ENCODE data around the gene RNF43. TPM values are rescaled to one million over a fixed set of nuclear protein-coding genes. Genes with fewer than 3 reads are reported as not detected.

Gene RNF43
- total and polyA plus RNA-seq, 2 donors (not counting 1 experiment from before 2014, with no cell fraction given), result 2.5 to 2.6 TPM

- Mint-ChIP-seq H3K27me3 (no peaks in the 10 kb centered on the region), H3K27ac (no peak overlapping the region), H3K9me3 (ENCODE audit: insufficient read depth) (no peaks in the 10 kb centered on the region), H3K4me3 (no peak overlapping the region), H3K4me1 (peaks cover 28% of the 10 kb centered on the region)
- no peaks in the 10 kb centered on the region for H3K27me3 ChIP-seq (replicated peaks in 1 of 4; ENCODE audit: control extremely low read depth in 1 of 4, control insufficient read depth in 3 of 4, insufficient read depth in 4 of 4, low read length in 3 of 4)
- intact Hi-C loops (cut with micrococcal nuclease), result no loop called here
- H3K4me3 ChIP-seq (ENCODE audit: control extremely low read depth in 1 of 5, extremely low read depth in 1 of 5, insufficient read depth in 1 of 5, low read depth in 2 of 5, low read length in 4 of 5), result no peak overlapping the region
- H3K79me2 ChIP-seq (ENCODE audit: control insufficient read depth, insufficient read depth, low read length), result no peaks in the 10 kb centered on the region
- no peaks in the 10 kb centered on the region for H3K9me3 ChIP-seq (ENCODE audit: control extremely low read depth in 1 of 3, control insufficient read depth in 2 of 3, insufficient read depth in 1 of 3, low read length in 2 of 3)
- no peaks in the 10 kb centered on the region for H4K20me1 ChIP-seq (ENCODE audit: control insufficient read depth, insufficient read depth, low read length, poor library complexity, severe bottlenecking)
- ChIA-PET CTCF (no interaction called here), POLR2A (interaction anchor here (0.9 kb wide), 1 partner anchor 23 kb away, joined by 3 read pairs; no protein-coding TSS in a partner anchor)
- no peak for TF ChIP-seq CTCF (IDR thresholded peaks at IDR 0.05)
- no peak for TF ChIP-seq EZH2 (IDR thresholded peaks at IDR 0.05; ENCODE audit: borderline replicate concordance, insufficient read depth, low read depth, low read length, poor library complexity, severe bottlenecking)
- no peak overlapping the region for H3K9ac ChIP-seq (ENCODE audit: low read length)
- H2AFZ ChIP-seq (ENCODE audit: insufficient read depth, low read depth, low read length, poor library complexity, severe bottlenecking), result no peak overlapping the region
- H3K4me2 ChIP-seq (replicated peaks; ENCODE audit: low read depth, low read length, poor library complexity, severe bottlenecking), result no peak overlapping the region
- H3K4me1 ChIP-seq (ENCODE audit: control insufficient read depth in 2 of 2, insufficient read depth in 2 of 2, low read length in 2 of 2), result peaks cover 15 to 16% of the 10 kb centered on the region in 2 donors
- 57% methylated on average over 3 of the region's 3 CpGs for WGBS (ENCODE audit: insufficient coverage)
- H3K27ac ChIP-seq (ENCODE audit: low read length in 2 of 2), result no peak overlapping the region
- DNase-seq (no peak), ATAC-seq (ENCODE audit: low read depth) (no peak)
- H3K36me3 ChIP-seq (replicated peaks in 1 of 2; ENCODE audit: control extremely low read depth in 1 of 2, control insufficient read depth in 1 of 2, extremely low read depth in 1 of 2, insufficient read depth in 2 of 2, low read length in 1 of 2), result no peaks in the 10 kb centered on the region
These were observed 32.4 kb downstream of the RNF43 start for GRCh38 chr17:58384897-58385296.

- CTCF ChIA-PET, result interaction anchor here (1.1 to 3.5 kb wide), 2 partner anchors 31 to 67 kb away, joined by 3 to 12 read pairs; no protein-coding TSS in a partner anchor
- H3K27me3 ChIP-seq (replicated peaks in 1 of 4; ENCODE audit: control extremely low read depth in 1 of 4, control insufficient read depth in 3 of 4, insufficient read depth in 4 of 4, low read length in 3 of 4), result no peaks in the 10 kb centered on the region
- Mint-ChIP-seq H3K4me1 (peaks cover 28% of the 10 kb centered on the region), H3K9me3 (ENCODE audit: insufficient read depth) (no peaks in the 10 kb centered on the region), H3K4me3 (no peak overlapping the region), H3K27me3 (no peaks in the 10 kb centered on the region), H3K27ac (no peak overlapping the region)
- POLR2A ChIA-PET, result interaction anchor here (0.9 kb wide), 1 partner anchor 24 kb away, joined by 3 read pairs; no protein-coding TSS in a partner anchor
- no peak for TF ChIP-seq CTCF (IDR thresholded peaks at IDR 0.05)
- TF ChIP-seq EZH2 (IDR thresholded peaks at IDR 0.05; ENCODE audit: borderline replicate concordance, insufficient read depth, low read depth, low read length, poor library complexity, severe bottlenecking), result no peak
- H3K36me3 ChIP-seq (replicated peaks in 1 of 2; ENCODE audit: control extremely low read depth in 1 of 2, control insufficient read depth in 1 of 2, extremely low read depth in 1 of 2, insufficient read depth in 2 of 2, low read length in 1 of 2), result no peaks in the 10 kb centered on the region
- no peak overlapping the region for H3K4me3 ChIP-seq (ENCODE audit: control extremely low read depth in 1 of 5, extremely low read depth in 1 of 5, insufficient read depth in 1 of 5, low read depth in 2 of 5, low read length in 4 of 5)
- no peaks in the 10 kb centered on the region for H4K20me1 ChIP-seq (ENCODE audit: control insufficient read depth, insufficient read depth, low read length, poor library complexity, severe bottlenecking)
- intact Hi-C loops (cut with micrococcal nuclease), result no loop called here
- no peaks in the 10 kb centered on the region for H3K79me2 ChIP-seq (ENCODE audit: control insufficient read depth, insufficient read depth, low read length)
- H3K4me2 ChIP-seq (replicated peaks; ENCODE audit: low read depth, low read length, poor library complexity, severe bottlenecking), result no peak overlapping the region
- no peak for DNase-seq
- WGBS (ENCODE audit: insufficient coverage), result 93% methylated on average over 2 of the region's 4 CpGs
- H3K9ac ChIP-seq (ENCODE audit: low read length), result no peak overlapping the region
- H3K27ac ChIP-seq (ENCODE audit: low read length in 2 of 2), result no peak overlapping the region
- H3K9me3 ChIP-seq (ENCODE audit: control extremely low read depth in 1 of 3, control insufficient read depth in 2 of 3, insufficient read depth in 1 of 3, low read length in 2 of 3), result no peaks in the 10 kb centered on the region
- H3K4me1 ChIP-seq (ENCODE audit: control insufficient read depth in 2 of 2, insufficient read depth in 2 of 2, low read length in 2 of 2), result peaks cover 15 to 16% of the 10 kb centered on the region in 2 donors
- no peak for ATAC-seq (ENCODE audit: low read depth)
- H2AFZ ChIP-seq (ENCODE audit: insufficient read depth, low read depth, low read length, poor library complexity, severe bottlenecking), result no peak overlapping the region
These were observed 33.4 kb downstream of the RNF43 start for GRCh38 chr17:58383892-58384462.

Measured in B cell (primary cell).